NCI-H187 (cell line): Measurements from ENCODE around the gene SOX13.

Experiments used
- DNase-seq, 2 experiments: peaks; one replicate each; lab custom pipeline; 2025; lab: John Stamatoyannopoulos, UW

The SOX13 gene

DNA sequence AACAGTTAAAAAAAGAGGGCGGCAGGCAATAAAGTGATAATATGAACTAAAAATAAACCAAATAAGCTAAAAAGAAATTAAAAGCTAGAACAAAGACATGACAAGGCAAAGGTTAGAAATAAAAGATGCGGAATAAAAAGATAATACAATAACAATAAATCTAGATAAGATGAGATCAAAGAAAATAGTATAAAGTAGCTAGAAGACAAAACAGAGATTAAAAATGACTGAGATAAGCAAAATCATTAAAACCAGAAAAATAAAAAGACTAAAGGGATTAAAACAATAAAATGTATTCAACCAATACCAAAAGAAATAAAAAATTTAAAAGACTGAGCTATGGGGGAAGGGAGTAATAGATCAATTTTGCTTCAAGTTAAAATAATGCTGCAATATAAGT is 10.8 kb upstream of the SOX13 start:
- DNase-seq, result no peak

DNA sequence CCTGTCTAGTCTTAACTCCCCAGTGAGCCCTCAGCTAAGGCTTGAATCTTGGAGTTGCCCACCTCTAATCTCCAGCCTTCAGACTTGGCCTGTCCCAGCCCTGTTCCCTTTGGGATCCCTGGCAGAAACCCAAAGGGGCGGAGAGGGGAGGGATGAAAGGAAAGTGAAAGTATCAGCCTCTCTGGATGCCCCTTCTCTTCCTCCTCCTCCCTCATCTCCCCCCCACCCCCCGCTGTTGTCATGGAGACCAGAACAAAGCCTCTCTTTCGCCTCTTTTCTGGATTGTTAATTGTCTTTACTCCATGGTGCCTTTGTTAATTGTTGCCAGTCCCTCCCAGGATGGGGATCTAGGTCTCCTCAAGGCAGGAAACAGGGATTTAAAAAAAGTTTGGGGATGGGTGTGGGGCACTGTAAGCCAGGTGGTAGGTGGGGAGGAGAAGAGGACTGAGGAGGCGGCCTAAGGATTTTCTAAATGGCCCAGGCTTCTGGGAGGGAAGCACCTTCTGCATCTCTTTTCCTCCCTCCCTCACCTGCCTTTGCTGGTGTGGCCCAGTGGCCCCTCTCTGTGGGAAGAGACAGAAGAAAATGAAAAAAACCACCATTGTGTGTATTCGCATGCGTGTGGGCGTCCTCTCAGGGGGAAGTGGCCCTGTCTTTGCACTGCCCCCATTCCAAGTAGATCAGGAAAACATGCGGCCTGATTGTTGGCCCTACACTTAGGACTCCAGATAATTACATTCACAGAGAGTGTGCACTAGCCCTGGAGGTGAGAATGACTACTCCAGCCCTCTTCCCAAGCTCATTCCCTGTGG is 7.5 kb upstream of the SOX13 start:
- no peak for DNase-seq

GRCh38 chr1:204065986-204066300 is 7.0 kb upstream of the SOX13 start:
- no peak for DNase-seq

- no peak for DNase-seq
These were observed 5.0 kb upstream of the SOX13 start for GRCh38 chr1:204067935-204068334.

DNA sequence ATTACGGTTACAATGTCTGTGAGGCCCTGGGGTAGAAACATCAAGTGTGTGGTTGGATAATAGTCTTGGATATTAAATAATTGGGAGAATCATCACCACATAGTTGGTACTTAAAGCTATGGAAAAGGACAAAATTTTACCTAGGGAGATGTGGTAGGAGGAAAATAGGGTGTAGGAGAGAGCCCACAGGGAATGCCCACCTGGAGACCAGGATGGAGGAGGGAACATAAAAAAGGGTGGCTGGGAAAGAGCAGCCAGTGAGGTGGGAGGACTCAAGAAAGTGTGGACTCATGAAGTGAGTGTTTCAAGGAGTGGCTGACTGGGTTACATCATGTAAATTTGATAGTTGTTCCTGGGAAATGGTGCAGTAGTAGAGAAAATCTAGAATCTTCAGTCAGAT is 3.0 kb upstream of the SOX13 start:
- DNase-seq, result no peak

GRCh38 chr1:204070895-204071294 is 2.0 kb upstream of the SOX13 start:
- DNase-seq, result no peak

DNA sequence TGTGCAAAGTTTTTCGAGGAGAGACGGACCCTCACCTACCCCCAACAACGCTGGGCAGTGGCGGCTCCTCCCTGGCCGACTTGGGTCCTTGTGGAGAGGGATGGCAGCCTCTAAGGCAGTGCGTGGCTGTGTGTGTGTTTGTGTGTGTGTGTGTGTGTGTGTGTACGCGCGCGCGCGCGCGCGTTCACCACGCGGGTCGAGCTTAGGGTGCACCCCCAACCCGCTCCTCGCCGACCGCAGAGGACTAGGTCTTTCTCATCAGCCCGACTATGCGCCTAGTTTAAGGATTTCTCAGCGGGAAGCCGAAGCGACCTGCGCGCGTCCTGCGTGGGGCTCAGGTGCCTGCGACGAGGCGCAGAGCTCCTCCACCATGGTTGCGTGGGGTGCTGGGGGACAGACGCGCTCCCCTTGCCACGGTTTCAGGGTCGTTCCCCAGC is 940 bp downstream of the SOX13 start:
- peak in 1 of 2 experiments; percentile 70 for DNase-seq

DNA sequence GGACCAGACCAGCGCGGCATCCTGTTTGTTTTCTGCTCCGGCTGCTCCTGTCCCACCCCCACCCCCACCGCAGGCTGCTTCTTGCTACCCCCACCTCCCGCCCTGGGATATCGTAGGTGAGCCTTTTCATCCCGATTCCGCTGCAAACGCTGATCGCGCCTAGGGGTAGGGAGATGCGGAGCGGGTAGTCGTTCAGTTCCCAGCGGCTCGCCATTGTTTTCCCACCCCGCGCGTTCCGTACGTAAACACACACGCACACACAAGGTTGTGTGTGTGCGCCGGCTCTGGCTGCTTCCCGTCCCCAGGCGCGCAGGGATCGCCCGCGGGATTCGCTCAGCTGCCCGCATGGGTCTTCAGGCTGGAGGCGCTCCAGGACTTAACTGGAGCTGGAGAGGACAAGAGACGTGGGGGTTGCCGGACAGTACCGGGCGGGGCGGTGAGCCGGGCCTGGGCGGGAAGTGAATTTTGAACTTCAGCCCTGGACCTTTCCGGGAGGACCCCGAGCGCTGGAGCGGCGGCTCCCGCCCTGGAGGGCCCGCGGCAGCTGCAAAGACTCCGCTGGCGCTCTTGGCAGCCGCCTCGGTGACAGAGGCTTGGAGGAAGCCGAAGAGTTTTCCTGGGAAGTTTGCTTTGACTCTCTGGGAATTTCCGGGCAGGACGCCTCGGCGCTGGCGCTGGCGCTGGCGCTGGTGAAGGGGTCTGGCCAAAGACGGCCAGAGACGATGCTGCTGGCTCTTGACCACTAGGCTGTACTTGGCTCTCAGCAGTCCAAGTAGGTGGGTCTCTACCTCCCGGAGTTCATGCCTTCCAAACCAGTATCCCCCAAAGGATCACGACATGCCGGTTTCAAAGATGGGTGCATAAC is 1.6 kb downstream of the SOX13 start:
- DNase-seq, result peak in 1 of 2 experiments; percentile 50

- no peak for DNase-seq
These were observed 2.2 kb downstream of the SOX13 start for GRCh38 chr1:204075139-204075521.

- DNase-seq, result no peak
These were observed 3.3 kb downstream of the SOX13 start for GRCh38 chr1:204075890-204076846.

DNA sequence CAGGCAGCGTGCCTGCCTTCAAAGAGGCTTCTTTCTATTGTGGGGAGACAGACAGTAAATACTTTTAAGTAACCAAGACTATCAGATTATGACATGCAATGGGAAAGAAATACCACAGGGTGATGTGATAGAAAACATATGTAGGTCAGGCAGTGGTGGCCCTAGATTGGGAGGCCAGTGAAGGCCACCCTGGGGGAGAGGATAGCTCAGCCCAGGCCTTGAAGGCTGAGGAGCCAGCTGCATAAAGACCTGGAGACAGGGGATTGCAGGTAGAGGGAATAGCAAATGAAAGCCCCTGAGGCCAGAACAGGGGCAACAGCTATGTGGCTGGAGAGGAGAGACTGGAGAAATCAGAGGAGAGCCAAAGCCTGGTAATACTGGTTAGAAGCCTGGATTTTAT is 4.0 kb downstream of the SOX13 start:
- no peak for DNase-seq

DNA sequence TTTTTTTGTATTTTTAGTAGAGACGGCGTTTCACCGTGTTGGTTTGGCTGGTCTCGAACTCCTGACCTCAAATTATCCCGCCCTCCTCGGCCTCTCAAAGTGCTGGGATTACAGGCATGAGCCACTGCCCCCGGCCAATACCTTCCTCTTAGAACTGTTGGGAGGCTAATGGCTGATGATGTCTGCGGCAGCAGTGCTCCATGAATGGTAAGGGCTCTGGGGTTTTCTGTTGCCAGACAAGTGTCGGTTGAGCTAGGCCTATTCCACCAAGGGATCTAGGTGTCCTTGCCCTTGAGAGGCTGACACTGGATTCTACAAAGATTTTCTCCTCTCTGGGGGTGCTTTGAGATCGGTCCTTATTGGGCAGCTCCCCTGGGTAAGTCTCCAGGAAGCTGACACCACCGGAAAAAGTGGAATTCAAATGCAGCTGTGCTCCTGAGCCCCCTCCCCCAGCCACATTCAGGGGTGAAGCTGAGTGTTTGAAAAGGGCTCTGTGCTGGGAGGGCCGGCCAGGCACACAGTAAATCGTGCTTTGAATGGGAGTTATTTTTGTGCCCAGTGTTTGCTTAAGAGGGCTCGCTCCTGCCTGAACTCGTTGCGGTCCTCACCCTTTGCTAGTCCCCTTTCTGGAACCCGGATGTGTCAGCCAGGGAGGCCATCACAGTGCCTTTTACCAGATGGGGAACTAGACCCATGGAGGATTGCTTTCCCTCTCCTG is 5.2 kb downstream of the SOX13 start:
- peak; percentile 96 for DNase-seq

- no peak for DNase-seq
These were observed 6.7 kb downstream of the SOX13 start for GRCh38 chr1:204079608-204079999.

- DNase-seq, result peak; percentile 95 to 98
These were observed 7.4 kb downstream of the SOX13 start for GRCh38 chr1:204080163-204080903.

- DNase-seq, result no peak
These were observed 8.4 kb downstream of the SOX13 start for GRCh38 chr1:204081164-204081790.

DNA sequence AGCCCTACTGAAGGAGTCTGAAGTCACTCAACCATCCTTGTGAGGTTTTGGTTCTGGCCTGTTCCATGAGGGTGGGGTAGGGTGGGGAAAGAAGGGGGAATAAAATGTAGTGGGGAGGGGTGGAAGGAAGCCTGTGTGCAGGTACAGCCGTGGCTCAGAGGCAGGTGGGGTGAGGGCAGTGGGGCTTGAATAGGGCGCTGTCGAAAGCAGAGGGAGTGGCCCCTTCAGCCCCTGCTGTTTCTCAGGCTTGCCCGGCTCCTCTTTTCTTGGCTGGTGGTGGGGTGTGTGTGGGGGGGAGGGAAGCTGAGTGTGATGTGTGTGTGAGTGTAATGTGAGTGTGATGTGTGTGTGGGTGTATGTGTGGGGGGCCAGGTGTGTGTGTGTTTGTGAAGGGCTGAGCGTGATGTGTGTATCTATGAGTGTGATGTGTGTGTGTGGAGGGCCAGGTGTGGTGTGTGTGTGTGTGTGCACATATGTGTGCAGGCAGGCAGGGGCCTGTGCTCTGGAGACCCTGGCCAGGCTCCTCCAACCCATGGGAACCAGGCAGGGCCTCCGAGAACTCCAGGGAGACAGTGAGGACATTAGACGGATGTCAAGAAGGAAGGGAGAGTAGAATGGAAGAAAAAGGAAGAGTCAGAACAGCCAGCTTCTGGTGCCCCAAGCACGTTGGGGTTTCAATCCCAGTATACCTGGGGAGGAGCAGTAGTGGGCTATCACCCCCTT is 9.0 kb downstream of the SOX13 start:
- peak in 1 of 2 experiments; percentile 61 for DNase-seq

GRCh38 chr1:204083491-204083890 is 10.6 kb downstream of the SOX13 start:
- DNase-seq, result no peak

GRCh38 chr1:204084247-204084772 is 11.4 kb downstream of the SOX13 start:
- peak; percentile 91 to 96 for DNase-seq

DNA sequence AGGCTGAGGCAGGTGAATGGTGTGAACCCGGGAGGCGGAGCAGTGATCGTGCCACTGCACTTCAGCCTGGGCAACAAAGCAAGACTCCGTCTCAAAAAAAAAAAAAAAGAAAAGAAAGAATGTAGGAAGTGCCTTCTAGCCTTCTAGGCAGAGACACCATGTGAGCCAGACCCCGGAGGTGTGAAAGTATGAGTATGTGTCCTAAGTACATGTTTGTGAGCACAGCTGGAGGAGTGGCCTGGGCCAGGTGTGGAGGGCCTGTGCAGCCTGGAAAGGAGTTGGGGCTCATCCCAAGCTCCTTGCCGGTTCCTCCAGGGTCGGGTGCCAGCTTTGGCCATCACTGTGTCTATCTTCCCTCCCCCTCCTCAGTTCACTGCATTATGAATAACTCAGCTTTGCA is 13.0 kb downstream of the SOX13 start:
- DNase-seq, result no peak
